ENCODE measurements around the gene ZNF213. TPM values are rescaled to one million over a fixed set of nuclear protein-coding genes. Genes with fewer than 3 reads are reported as not detected.
A peak's percentile ranks its signal among the peaks of the same experiment; 100 is the strongest.

ZNF213 gene
- total and polyA plus RNA-seq, 8 donors = 5.0 to 8.8 (median 6.7) TPM

DNA sequence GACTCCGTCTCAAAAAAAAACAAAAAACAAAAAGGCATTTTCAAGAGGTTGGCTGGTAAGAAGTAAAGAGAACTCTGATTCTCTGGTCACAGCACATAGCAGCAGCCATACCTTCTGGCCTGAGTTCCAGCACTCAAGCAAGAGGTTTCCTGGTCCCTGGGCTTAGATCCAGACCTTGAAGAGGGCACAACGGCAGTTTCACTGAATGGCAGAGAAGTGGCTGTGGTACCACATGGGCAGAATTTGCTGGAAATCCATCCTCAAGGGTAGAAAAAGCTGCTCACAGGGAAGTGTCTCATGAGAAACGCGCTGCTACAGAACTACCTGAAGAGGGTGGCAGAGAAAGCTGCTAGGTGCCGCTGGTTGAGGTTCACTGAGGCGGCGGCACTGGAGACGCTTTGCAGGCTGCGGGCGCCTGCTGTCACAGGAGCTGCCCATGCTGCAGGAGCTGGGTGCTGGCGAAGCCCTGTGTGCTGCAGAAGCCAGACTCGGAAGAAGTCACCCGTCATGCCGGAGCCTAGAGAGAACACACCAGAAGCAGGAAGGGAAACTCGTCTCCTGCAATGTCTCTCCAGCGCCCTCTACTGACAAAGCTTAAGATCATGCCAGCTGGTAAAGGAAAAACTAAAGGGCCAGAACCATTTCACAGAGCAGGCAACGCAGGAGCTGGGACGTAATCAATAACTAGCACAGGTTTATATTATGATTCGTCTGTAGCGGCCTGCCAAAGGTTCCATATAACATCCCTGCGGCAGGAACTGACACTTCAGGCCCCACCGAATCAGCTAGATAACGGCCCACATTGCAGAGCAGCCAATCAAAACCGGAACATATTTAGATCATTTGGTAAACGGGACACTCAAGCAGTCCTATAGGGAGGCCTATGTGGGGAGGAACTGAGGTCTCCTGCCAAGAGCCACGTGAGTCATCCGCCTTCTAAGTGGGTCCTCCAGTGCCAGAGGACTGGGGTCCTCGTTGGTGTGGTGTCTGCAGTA lies 5.4 kb upstream of the ZNF213 start:
- H3K4me1 ChIP-seq = peaks cover 3 to 31% (median 11%) of the 10 kb centered on the region in 3 donors
- ATAC-seq = peak; percentile 74 to 85 (median 84)
- WGBS, 2 donors = 5 to 8% methylated on average over 28 of the region's 28 CpGs
- H3K9me3 ChIP-seq = no peaks in the 10 kb centered on the region
- no peaks in the 10 kb centered on the region for H3K27me3 ChIP-seq
- TF ChIP-seq, protein P1, sequence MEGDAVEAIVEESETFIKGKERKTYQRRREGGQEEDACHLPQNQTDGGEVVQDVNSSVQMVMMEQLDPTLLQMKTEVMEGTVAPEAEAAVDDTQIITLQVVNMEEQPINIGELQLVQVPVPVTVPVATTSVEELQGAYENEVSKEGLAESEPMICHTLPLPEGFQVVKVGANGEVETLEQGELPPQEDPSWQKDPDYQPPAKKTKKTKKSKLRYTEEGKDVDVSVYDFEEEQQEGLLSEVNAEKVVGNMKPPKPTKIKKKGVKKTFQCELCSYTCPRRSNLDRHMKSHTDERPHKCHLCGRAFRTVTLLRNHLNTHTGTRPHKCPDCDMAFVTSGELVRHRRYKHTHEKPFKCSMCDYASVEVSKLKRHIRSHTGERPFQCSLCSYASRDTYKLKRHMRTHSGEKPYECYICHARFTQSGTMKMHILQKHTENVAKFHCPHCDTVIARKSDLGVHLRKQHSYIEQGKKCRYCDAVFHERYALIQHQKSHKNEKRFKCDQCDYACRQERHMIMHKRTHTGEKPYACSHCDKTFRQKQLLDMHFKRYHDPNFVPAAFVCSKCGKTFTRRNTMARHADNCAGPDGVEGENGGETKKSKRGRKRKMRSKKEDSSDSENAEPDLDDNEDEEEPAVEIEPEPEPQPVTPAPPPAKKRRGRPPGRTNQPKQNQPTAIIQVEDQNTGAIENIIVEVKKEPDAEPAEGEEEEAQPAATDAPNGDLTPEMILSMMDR (IDR thresholded peaks at IDR 0.05) = peak; percentile 68 to 90 (median 86)
- peak overlapping the region; percentile 66 to 91 (median 75) for H3K27ac ChIP-seq
- peak overlapping the region; percentile 35 to 58 (median 44) for H3K4me3 ChIP-seq
- DNase-seq = peak in 5 of 6 donors; percentile 73 to 86 (median 82)
- no peaks in the 10 kb centered on the region for H3K36me3 ChIP-seq
- FAIRE-seq = no peak
- intact Hi-C loops (cut with DNase I) = no loop called here

DNA sequence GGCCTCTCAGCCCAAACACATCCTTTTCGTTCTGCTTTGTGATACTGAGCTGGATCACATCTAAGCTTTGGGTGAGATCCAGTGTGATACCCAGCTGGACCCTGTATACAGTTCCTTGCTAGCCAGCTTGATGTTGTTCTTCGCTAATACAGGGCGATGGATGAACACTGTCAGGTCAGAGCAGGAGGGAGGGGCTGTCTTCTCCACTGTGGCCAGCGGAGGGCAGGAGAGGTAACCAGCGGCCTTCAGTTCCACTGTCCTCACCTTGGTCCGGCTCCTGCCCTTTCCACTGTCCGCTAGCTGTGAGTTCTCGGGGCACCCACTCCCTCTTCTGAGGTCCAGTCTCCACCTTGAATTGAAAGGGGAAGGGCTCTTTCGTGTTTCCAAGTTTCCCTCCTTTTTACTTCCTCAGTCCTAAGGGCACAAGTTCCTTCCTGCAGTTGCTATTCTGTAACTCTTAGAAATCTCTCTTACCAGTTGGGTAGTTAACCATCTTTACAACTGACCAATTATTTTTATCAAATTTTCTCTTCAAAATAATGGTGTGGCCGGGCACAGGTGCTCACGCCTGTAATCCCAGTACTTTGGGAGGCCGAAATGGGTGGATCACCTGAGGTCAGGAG lies 3.0 kb upstream of the ZNF213 start:
- Histone ChIP-seq H3K9me3 (no peaks in the 10 kb centered on the region), H3K27me3 (no peaks in the 10 kb centered on the region), H3K27ac (no peak overlapping the region), H3K4me3 (no peak overlapping the region), H3K36me3 (no peaks in the 10 kb centered on the region), H3K4me1 (peaks cover 10 to 35% (median 11%) of the 10 kb centered on the region in 3 donors)
- intact Hi-C loops (cut with DNase I) = no loop called here
- 67 to 68% methylated on average over 12 of the region's 12 CpGs for WGBS, 2 donors
- ATAC-seq (no peak), FAIRE-seq (no peak), DNase-seq (peak in 3 of 6 donors; percentile 37 to 67 (median 59))
- TF ChIP-seq, protein P1 (IDR thresholded peaks at IDR 0.05) = peak in 2 of 4 donors; percentile 19 to 39

DNA sequence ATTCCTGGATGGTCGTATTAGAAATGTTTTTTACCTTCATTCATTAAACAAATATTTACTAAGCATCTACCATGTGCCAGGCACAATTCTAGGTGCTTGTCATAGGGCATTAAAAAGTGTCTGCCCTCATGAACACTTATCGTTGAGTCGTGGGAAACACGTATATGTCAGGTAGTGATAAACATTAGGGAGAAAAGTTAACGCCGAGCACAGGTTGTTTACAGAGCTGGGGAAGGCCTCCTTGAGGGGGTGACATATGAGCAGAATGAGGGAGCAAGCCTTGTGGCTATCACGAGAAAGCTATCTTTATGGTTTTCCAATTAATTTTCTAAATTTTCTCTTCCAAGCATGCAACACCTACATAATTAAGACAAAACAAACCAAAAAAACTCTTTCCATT lies 985 bp upstream of the ZNF213 start:
- H3K27me3 ChIP-seq = no peaks in the 10 kb centered on the region
- DNase-seq (no peak), FAIRE-seq (no peak), ATAC-seq (no peak)
- peak overlapping the region; percentile 88 to 96 (median 90) for H3K27ac ChIP-seq
- intact Hi-C loops (cut with DNase I) = no loop called here
- peaks cover 5 to 28% (median 9%) of the 10 kb centered on the region in 3 donors for H3K4me1 ChIP-seq
- H3K36me3 ChIP-seq = no peaks in the 10 kb centered on the region
- WGBS, 2 donors = 3 to 4% methylated on average over 7 of the region's 7 CpGs
- TF ChIP-seq, protein P1 (IDR thresholded peaks at IDR 0.05) = no peak
- peak overlapping the region; percentile 75 to 98 (median 90) for H3K4me3 ChIP-seq
- H3K9me3 ChIP-seq = no peaks in the 10 kb centered on the region

DNA sequence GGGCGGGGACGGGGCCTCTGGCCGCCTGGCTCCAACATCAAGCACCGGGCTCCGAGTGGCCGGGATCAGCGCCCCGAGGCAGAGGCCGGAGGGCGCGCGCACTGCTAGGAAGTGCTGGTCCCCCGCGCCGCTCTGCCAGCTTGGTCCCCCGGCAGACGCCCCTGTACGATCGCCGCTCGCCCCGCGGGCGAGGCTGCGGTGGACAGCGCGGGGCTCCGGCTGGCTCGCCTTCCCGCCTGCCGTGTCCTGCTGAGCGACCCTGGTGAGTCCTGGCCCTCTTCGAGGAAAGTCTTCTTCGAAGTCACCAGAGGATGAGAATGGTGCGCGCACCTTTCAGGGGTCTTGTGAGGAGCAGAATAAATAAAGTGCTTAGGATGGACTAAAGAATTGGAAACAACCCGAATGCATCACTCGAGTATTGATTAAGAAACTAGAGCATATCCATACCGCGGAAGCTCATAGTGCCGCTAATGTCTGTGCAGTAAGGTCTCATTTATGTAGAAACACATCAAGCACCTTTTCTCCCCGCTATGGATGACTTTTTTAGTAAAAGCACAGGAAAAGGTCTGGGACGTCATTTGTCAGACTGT lies 392 bp downstream of the ZNF213 start:
- Histone ChIP-seq H3K4me1 (peaks cover 0 to 23% (median 6%) of the 10 kb centered on the region in 3 donors), H3K4me3 (peak overlapping the region; percentile 75 to 98 (median 90)), H3K36me3 (no peaks in the 10 kb centered on the region), H3K9me3 (no peaks in the 10 kb centered on the region), H3K27ac (peak overlapping the region; percentile 88 to 96 (median 90)), H3K27me3 (no peaks in the 10 kb centered on the region)
- FAIRE-seq = no peak
- intact Hi-C loops (cut with DNase I) = no loop called here
- 0 to 1% methylated on average over 32 to 42 of the region's 43 CpGs for WGBS, 2 donors
- peak in 1 of 4 donors; percentile 63 for ATAC-seq
- TF ChIP-seq, protein P1 (IDR thresholded peaks at IDR 0.05) = no peak
- DNase-seq = no peak

Data from pancreas (tissue), 10 donors.